CD14-positive monocyte (primary cell): ENCODE data around the gene C18orf63. TPM values are rescaled to one million over a fixed set of nuclear protein-coding genes. Genes with fewer than 3 reads are reported as not detected.

Experiments
- DNase-seq, 3 donors: peaks; one replicate each; pipeline ENCODE4 v3.0.0-alpha.2; 2011 to 2022
- H2AFZ ChIP-seq: 2 replicates; pipeline ENCODE4 v1.6.0; 2012; ENCODE audit warnings: mild to moderate bottlenecking, low read depth, low read length, inconsistent platforms; ENCODE audit not compliant: insufficient read depth, poor library complexity, severe bottlenecking
- H3K27ac ChIP-seq, 2 donors: 1 replicate in 1 of 2; 2 replicates in 1 of 2; pipeline ENCODE4 v1.5.1; 2012 to 2013; ENCODE audit warnings: low read length in 2 of 2, control low read depth in 1 of 2, inconsistent platforms in 1 of 2, low read depth in 1 of 2, mild to moderate bottlenecking in 1 of 2
- H3K27me3 ChIP-seq, 2 donors: one replicate each; pipeline versions ENCODE4 v1.6.0 to v1.6.1; 2011 to 2013; ENCODE audit warnings: low read length in 2 of 2; ENCODE audit not compliant: control insufficient read depth in 2 of 2, insufficient read depth in 2 of 2
- H3K36me3 ChIP-seq, 2 donors: replicated peaks in 1 of 2; 1 replicate in 1 of 2; 2 replicates in 1 of 2; pipeline versions ENCODE4 v1.5.1 to v1.6.1; 2012 to 2013; ENCODE audit warnings: low read length in 2 of 2, control low read depth in 1 of 2, inconsistent platforms in 1 of 2, mild to moderate bottlenecking in 1 of 2; ENCODE audit not compliant: insufficient read depth in 2 of 2, control insufficient read depth in 1 of 2
- H3K4me1 ChIP-seq, 2 donors: 1 replicate in 1 of 2; 2 replicates in 1 of 2; pipeline versions ENCODE4 v1.5.1 to v1.6.1; 2012 to 2013; ENCODE audit warnings: low read length in 2 of 2, control low read depth in 1 of 2, inconsistent platforms in 1 of 2, mild to moderate bottlenecking in 1 of 2, moderate library complexity in 1 of 2; ENCODE audit not compliant: insufficient read depth in 2 of 2, control insufficient read depth in 1 of 2
- H3K4me2 ChIP-seq: replicated peaks from 2 replicates; pipeline ENCODE3; 2012; ENCODE audit warnings: low read length, moderate library complexity, mild to moderate bottlenecking; ENCODE audit not compliant: poor library complexity, severe bottlenecking; ENCODE audit errors: extremely low read depth
- H3K4me3 ChIP-seq, 3 experiments: fragments of 200-600 bp in 1 of 3; sonication (generic) in 1 of 3; replicated peaks in 1 of 3; 1 replicate in 2 of 3; 2 replicates in 1 of 3; pipeline ENCODE4 v1.5.1; 2011 to 2013; ENCODE audit warnings: low read length in 3 of 3, mild to moderate bottlenecking in 3 of 3, control low read depth in 2 of 3, low read depth in 2 of 3, inconsistent platforms in 1 of 3, moderate library complexity in 1 of 3
- H3K79me2 ChIP-seq: 2 replicates; pipeline ENCODE4 v1.6.0; 2012; ENCODE audit warnings: mild to moderate bottlenecking, control low read depth, inconsistent platforms, low read length, moderate library complexity; ENCODE audit not compliant: insufficient read depth
- H3K9ac ChIP-seq: 2 replicates; pipeline ENCODE4 v1.6.0; 2017; ENCODE audit warnings: low read length, mild to moderate bottlenecking; ENCODE audit not compliant: insufficient read depth, poor library complexity, severe bottlenecking
- H3K9me3 ChIP-seq, 2 donors: replicated peaks in 1 of 2; 1 replicate in 1 of 2; 2 replicates in 1 of 2; pipeline versions ENCODE4 v1.5.1 to v1.6.1; 2012 to 2013; ENCODE audit warnings: low read length in 2 of 2, control low read depth in 1 of 2; ENCODE audit not compliant: control insufficient read depth in 1 of 2, insufficient read depth in 1 of 2
- H4K20me1 ChIP-seq: 2 replicates; pipeline ENCODE4 v1.6.0; 2012; ENCODE audit warnings: mild to moderate bottlenecking, low read length, control low read depth, moderate library complexity; ENCODE audit not compliant: insufficient read depth
- H3K27ac Mint-ChIP-seq, 7 donors: one replicate each; pipeline ENCODE4 v1.8.0; 2020; ENCODE audit warnings: mild to moderate bottlenecking in 7 of 7, mixed read lengths in 7 of 7, moderate library complexity in 6 of 7, inconsistent platforms in 2 of 7
- H3K27me3 Mint-ChIP-seq, 3 donors: one replicate each; pipeline ENCODE4 v1.8.0; 2021 to 2022; ENCODE audit warnings: low read depth in 3 of 3, mild to moderate bottlenecking in 3 of 3, mixed read lengths in 3 of 3, moderate library complexity in 3 of 3, inconsistent platforms in 1 of 3
- H3K36me3 Mint-ChIP-seq, 2 donors: one replicate each; pipeline ENCODE4 v1.8.0; 2020; ENCODE audit warnings: mixed read lengths in 2 of 2, inconsistent platforms in 1 of 2, mild to moderate bottlenecking in 1 of 2
- H3K4me1 Mint-ChIP-seq: one replicate; pipeline ENCODE4 v1.8.0; 2020; ENCODE audit warnings: mild to moderate bottlenecking, mixed read lengths
- H3K4me3 Mint-ChIP-seq, 2 donors: one replicate each; pipeline ENCODE4 v1.8.0; 2020; ENCODE audit warnings: mild to moderate bottlenecking in 2 of 2, mixed read lengths in 2 of 2, moderate library complexity in 1 of 2
- H3K9me3 Mint-ChIP-seq, 7 donors: one replicate each; pipeline ENCODE4 v1.8.0; 2020 to 2022; ENCODE audit warnings: mixed read lengths in 7 of 7, mild to moderate bottlenecking in 6 of 7, moderate library complexity in 6 of 7, inconsistent platforms in 2 of 7
- CTCF ChIP-seq: fragments of 200-600 bp; IDR thresholded peaks from one replicate; pipeline ENCODE4 v1.8.0; 2022; ENCODE audit warnings: antibody characterized with exemption, mild to moderate bottlenecking
- WGBS: methylation state at CpG from one replicate; pipeline ENCODE4 v1.1.5; 2013; ENCODE audit warnings: missing lambda C conversion rate; ENCODE audit not compliant: insufficient coverage; 5-methylcytosine and 5-hydroxymethylcytosine counted together
- intact Hi-C, 2 donors: fragments of 100-400 bp; cut with micrococcal nuclease; formaldehyde crosslinking; loops; one replicate each; pipeline versions ENCODE4 v1.15.0 to v1.15.1; 2023
- polyA plus RNA-seq, 3 donors: library from polyadenylated mRNA; depleted of rRNA in 1 of 3; unstranded in 2 of 3; stranded (reverse) in 1 of 3; fragments of 300-500 nt in 2 of 3; fragments of >200 nt in 1 of 3; fragmentation: Illumina TruSeq in 2 of 3; gene quantifications; 1 replicate in 2 of 3; 2 replicates in 1 of 3; pipeline ENCODE4 v1.2.3, GENCODE V29; 2012 to 2021

Gene C18orf63
- polyA plus RNA-seq, 3 donors = not detected

- no peaks in the 10 kb centered on the region for H3K36me3 ChIP-seq
- Mint-ChIP-seq H3K4me3 (no peak overlapping the region), H3K4me1 (no peaks in the 10 kb centered on the region), H3K9me3 (peaks cover 0 to 1% (median 0%) of the 10 kb centered on the region in 7 donors), H3K27ac (no peak overlapping the region), H3K36me3 (no peaks in the 10 kb centered on the region), H3K27me3 (peaks cover 0 to 8% (median 6%) of the 10 kb centered on the region in 3 donors)
- H2AFZ ChIP-seq = no peak overlapping the region
- H3K27ac ChIP-seq = no peak overlapping the region
- intact Hi-C loops = no loop called here
- no peaks in the 10 kb centered on the region for H3K9me3 ChIP-seq
- no peaks in the 10 kb centered on the region for H3K4me1 ChIP-seq
- TF ChIP-seq CTCF = no peak
- no peak overlapping the region for H3K9ac ChIP-seq
- whole genome bisulfite sequencing = no CpG with 5 or more reads among the region's 1 CpG
- no peak overlapping the region for H3K4me2 ChIP-seq
- peaks cover 0 to 4% of the 10 kb centered on the region in 2 donors for H3K27me3 ChIP-seq
- no peaks in the 10 kb centered on the region for H4K20me1 ChIP-seq
- no peak overlapping the region for H3K4me3 ChIP-seq
- no peak for DNase-seq
- no peaks in the 10 kb centered on the region for H3K79me2 ChIP-seq
Observed at GRCh38 chr18:74303936-74304335, 11.7 kb upstream of the C18orf63 start.

- H3K4me2 ChIP-seq = no peak overlapping the region
- peaks cover 0 to 8% (median 2%) of the 10 kb centered on the region in 7 donors for H3K9me3 Mint-ChIP-seq
- H3K27me3 ChIP-seq = peaks cover 0 to 4% of the 10 kb centered on the region in 2 donors
- H3K4me3 Mint-ChIP-seq = no peak overlapping the region
- peak overlapping the region in 1 of 7 donors; percentile 20 for H3K27ac Mint-ChIP-seq
- H4K20me1 ChIP-seq = no peaks in the 10 kb centered on the region
- TF ChIP-seq CTCF = peak; percentile 61
- WGBS = 0% methylated on average over 1 of the region's 3 CpGs
- H3K27ac ChIP-seq = no peak overlapping the region
- H3K4me1 ChIP-seq = no peaks in the 10 kb centered on the region
- no peaks in the 10 kb centered on the region for H3K9me3 ChIP-seq
- no peak overlapping the region for H2AFZ ChIP-seq
- peaks cover 3% of the 10 kb centered on the region for H3K4me1 Mint-ChIP-seq
- no peaks in the 10 kb centered on the region for H3K36me3 Mint-ChIP-seq
- H3K27me3 Mint-ChIP-seq = peaks cover 0 to 9% (median 3%) of the 10 kb centered on the region in 3 donors
- H3K79me2 ChIP-seq = no peaks in the 10 kb centered on the region
- intact Hi-C loops = no loop called here
- no peaks in the 10 kb centered on the region for H3K36me3 ChIP-seq
- no peak overlapping the region for H3K4me3 ChIP-seq
- peak in 2 of 3 donors; percentile 33 to 54 for DNase-seq
- H3K9ac ChIP-seq = no peak overlapping the region
Observed at GRCh38 chr18:74310411-74310810, 5.2 kb upstream of the C18orf63 start.
